Spleen (tissue), 11 donors: ENCODE results near the gene SINHCAF. TPM values are rescaled to one million over a fixed set of nuclear protein-coding genes. Genes with fewer than 3 reads are reported as not detected.

ENCODE experiments used
- DNase-seq: peaks from one replicate; pipeline ENCODE4 v3.0.0-alpha.2; 2020
- H3K27ac ChIP-seq, 8 donors: fragments of 200-600 bp; sonication (generic) in 7 of 8; 1 replicate in 4 of 8; 2 replicates in 4 of 8; pipeline versions ENCODE4 v1.5.0 to v1.8.0; 2016 to 2021; ENCODE audit warnings: inconsistent platforms in 4 of 8, mild to moderate bottlenecking in 4 of 8, moderate library complexity in 1 of 8
- H3K27me3 ChIP-seq, 7 donors: fragments of 200-600 bp; sonication (generic) in 6 of 7; replicated peaks in 1 of 7; 1 replicate in 4 of 7; 2 replicates in 3 of 7; pipeline versions ENCODE4 v1.5.0 to v1.8.0; 2016 to 2021; ENCODE audit warnings: inconsistent platforms in 3 of 7, mild to moderate bottlenecking in 1 of 7
- H3K36me3 ChIP-seq, 6 donors: fragments of 200-600 bp; sonication (generic) in 5 of 6; 1 replicate in 4 of 6; 2 replicates in 2 of 6; pipeline versions ENCODE4 v1.5.0 to v1.8.0; 2016 to 2021; ENCODE audit warnings: inconsistent platforms in 2 of 6
- H3K4me1 ChIP-seq, 6 donors: fragments of 200-600 bp; sonication (generic) in 5 of 6; 1 replicate in 3 of 6; 2 replicates in 3 of 6; pipeline versions ENCODE4 v1.5.0 to v1.8.0; 2016 to 2021; ENCODE audit warnings: inconsistent platforms in 3 of 6
- H3K4me3 ChIP-seq, 8 donors: fragments of 200-600 bp; sonication (generic) in 7 of 8; 1 replicate in 4 of 8; 2 replicates in 4 of 8; pipeline versions ENCODE4 v1.5.0 to v1.8.0; 2016 to 2021; ENCODE audit warnings: inconsistent platforms in 4 of 8, mild to moderate bottlenecking in 4 of 8, moderate library complexity in 2 of 8
- H3K9me3 ChIP-seq, 8 donors: fragments of 200-600 bp; sonication (generic) in 7 of 8; 1 replicate in 4 of 8; 2 replicates in 4 of 8; pipeline versions ENCODE4 v1.5.0 to v1.8.0; 2016 to 2021; ENCODE audit warnings: inconsistent platforms in 4 of 8
- POLR2A ChIP-seq, 3 donors: fragments of 450-650 bp; IDR thresholded peaks; one replicate each; pipeline ENCODE4 v1.5.1; 2017; ENCODE audit warnings: antibody characterized with exemption in 3 of 3, mild to moderate bottlenecking in 1 of 3
- POLR2AphosphoS5 ChIP-seq, 3 donors: sonication (generic); formaldehyde crosslinking; IDR thresholded peaks; one replicate each; pipeline ENCODE4 v1.5.1; 2017; ENCODE audit warnings: antibody characterized with exemption in 3 of 3
- WGBS, 5 donors: extraction: QIAGEN DNeasy Blood & Tissue Kit in 3 of 5; methylation state at CpG; one replicate each; pipeline versions ENCODE4 v1.1.5 to v1.1.7; 2013 to 2018; 5-methylcytosine and 5-hydroxymethylcytosine counted together
- intact Hi-C: fragments of 100-400 bp; cut with DNase I; formaldehyde crosslinking; loops from one replicate; pipeline ENCODE4 v1.15.0; 2023; ENCODE audit warnings: low total_unique reads
- polyA plus RNA-seq, 3 donors: library from polyadenylated mRNA; stranded (reverse); fragments of 200-250 nt; gene quantifications; one replicate each; pipeline ENCODE4 v1.2.1, GENCODE V29; 2013
- total RNA-seq, 7 donors: library from RNA; depleted of rRNA in 3 of 7; stranded (reverse); fragments of >200 nt in 3 of 7; fragmentation: NEBNext Ultra II Directional in 4 of 7; extraction: Animal tissue kit (Norgen Biotek cat#: 25700) in 4 of 7; gene quantifications; one replicate each; pipeline versions ENCODE4 v1.1.0 to v1.2.1, GENCODE V29; 2016 to 2021
- TF ChIP-seq, protein P1 (sequence below), 11 experiments: fragments of 200-600 bp in 7 of 11; fragments of 450-650 bp in 4 of 11; sonication (generic) in 4 of 11; IDR thresholded peaks in 8 of 11; conservative IDR thresholded peaks in 3 of 11; 1 replicate in 7 of 11; 2 replicates in 4 of 11; pipeline versions ENCODE4 v1.4.0 to v1.8.0; 2016 to 2021; ENCODE audit warnings: antibody characterized with exemption in 11 of 11, inconsistent platforms in 4 of 11, mild to moderate bottlenecking in 1 of 11
- donor health status: healthy with polysubstance abuse.
- donor health status: DM: no; HTN: no; CAD: no; lungs with moderate emphysema.
- donor health status: DM: no; HTN: no; CAD: no.
- donor health status: Bipolar disorder and iron deficiency.
- donor health status: healthy.
- donor health status: DM: no; HTN: no; CAD: no.
- donor health status: DM: yes; HTN: yes; CAD: no.

SINHCAF gene
- total and polyA plus RNA-seq, 10 donors, result 28.4 to 121 (median 55.9) TPM

- peaks cover 19 to 59% (median 42%) of the 10 kb centered on the region in 6 donors for H3K4me1 ChIP-seq
- 0% methylated on average over 21 to 81 of the region's 81 CpGs for WGBS, 5 donors
- peak overlapping the region; percentile 50 to 82 (median 72) for H3K4me3 ChIP-seq
- H3K36me3 ChIP-seq, result no peaks in the 10 kb centered on the region
- H3K9me3 ChIP-seq, result no peaks in the 10 kb centered on the region
- TF ChIP-seq POLR2AphosphoS5 (IDR thresholded peaks at IDR 0.05) (peak; percentile 22 to 64 (median 62)), POLR2A (IDR thresholded peaks at IDR 0.05) (no peak)
- TF ChIP-seq, protein P1, sequence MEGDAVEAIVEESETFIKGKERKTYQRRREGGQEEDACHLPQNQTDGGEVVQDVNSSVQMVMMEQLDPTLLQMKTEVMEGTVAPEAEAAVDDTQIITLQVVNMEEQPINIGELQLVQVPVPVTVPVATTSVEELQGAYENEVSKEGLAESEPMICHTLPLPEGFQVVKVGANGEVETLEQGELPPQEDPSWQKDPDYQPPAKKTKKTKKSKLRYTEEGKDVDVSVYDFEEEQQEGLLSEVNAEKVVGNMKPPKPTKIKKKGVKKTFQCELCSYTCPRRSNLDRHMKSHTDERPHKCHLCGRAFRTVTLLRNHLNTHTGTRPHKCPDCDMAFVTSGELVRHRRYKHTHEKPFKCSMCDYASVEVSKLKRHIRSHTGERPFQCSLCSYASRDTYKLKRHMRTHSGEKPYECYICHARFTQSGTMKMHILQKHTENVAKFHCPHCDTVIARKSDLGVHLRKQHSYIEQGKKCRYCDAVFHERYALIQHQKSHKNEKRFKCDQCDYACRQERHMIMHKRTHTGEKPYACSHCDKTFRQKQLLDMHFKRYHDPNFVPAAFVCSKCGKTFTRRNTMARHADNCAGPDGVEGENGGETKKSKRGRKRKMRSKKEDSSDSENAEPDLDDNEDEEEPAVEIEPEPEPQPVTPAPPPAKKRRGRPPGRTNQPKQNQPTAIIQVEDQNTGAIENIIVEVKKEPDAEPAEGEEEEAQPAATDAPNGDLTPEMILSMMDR (IDR thresholded peaks at IDR 0.05 in 8 of 11, conservative IDR thresholded peaks at IDR 0.05 in 3 of 11), result peak in 5 of 11 experiments; percentile 7 to 30 (median 21)
- H3K27me3 ChIP-seq, result no peaks in the 10 kb centered on the region
- intact Hi-C loops, result no loop called here
- peak overlapping the region; percentile 90 to 96 (median 95) for H3K27ac ChIP-seq
- peak; percentile 95 for DNase-seq
These were observed 1.7 kb downstream of the SINHCAF start for GRCh38 chr12:31324116-31324844.

- intact Hi-C loops, result no loop called here
These were observed 2.4 kb downstream of the SINHCAF start for GRCh38 chr12:31323391-31324115.

GRCh38 chr12:31322801-31323207, 3.1 kb downstream of the SINHCAF start:
- no peaks in the 10 kb centered on the region for H3K36me3 ChIP-seq
- TF ChIP-seq POLR2AphosphoS5 (IDR thresholded peaks at IDR 0.05) (no peak), POLR2A (IDR thresholded peaks at IDR 0.05) (no peak)
- TF ChIP-seq, protein P1 (IDR thresholded peaks at IDR 0.05 in 8 of 11, conservative IDR thresholded peaks at IDR 0.05 in 3 of 11), result no peak
- peak overlapping the region in 7 of 8 donors; percentile 29 to 96 (median 95) for H3K27ac ChIP-seq
- peaks cover 33 to 74% (median 56%) of the 10 kb centered on the region in 6 donors for H3K4me1 ChIP-seq
- intact Hi-C loops, result no loop called here
- H3K4me3 ChIP-seq, result peak overlapping the region in 6 of 8 donors; percentile 50 to 74 (median 71)
- no peak for DNase-seq
- 39 to 53% (median 40%) methylated on average over 5 of the region's 5 CpGs for whole genome bisulfite sequencing, 5 donors
- H3K9me3 ChIP-seq, result no peaks in the 10 kb centered on the region
- no peaks in the 10 kb centered on the region for H3K27me3 ChIP-seq

More at GRCh38 chr12:31323391-31324115, 2.4 kb downstream of the SINHCAF start:
- Histone ChIP-seq H3K4me3 (peak overlapping the region; percentile 50 to 82 (median 72)), H3K36me3 (no peaks in the 10 kb centered on the region), H3K4me1 (peaks cover 26 to 66% (median 49%) of the 10 kb centered on the region in 6 donors), H3K27me3 (no peaks in the 10 kb centered on the region), H3K9me3 (no peaks in the 10 kb centered on the region), H3K27ac (peak overlapping the region; percentile 90 to 96 (median 95))
- DNase-seq, result peak; percentile 92
- 3 to 11% (median 4%) methylated on average over 14 to 37 of the region's 37 CpGs for WGBS, 5 donors
- TF ChIP-seq POLR2AphosphoS5 (IDR thresholded peaks at IDR 0.05), result peak; percentile 38 to 67 (median 63)
- TF ChIP-seq, protein P1 (IDR thresholded peaks at IDR 0.05 in 8 of 11, conservative IDR thresholded peaks at IDR 0.05 in 3 of 11), result no peak

DNA sequence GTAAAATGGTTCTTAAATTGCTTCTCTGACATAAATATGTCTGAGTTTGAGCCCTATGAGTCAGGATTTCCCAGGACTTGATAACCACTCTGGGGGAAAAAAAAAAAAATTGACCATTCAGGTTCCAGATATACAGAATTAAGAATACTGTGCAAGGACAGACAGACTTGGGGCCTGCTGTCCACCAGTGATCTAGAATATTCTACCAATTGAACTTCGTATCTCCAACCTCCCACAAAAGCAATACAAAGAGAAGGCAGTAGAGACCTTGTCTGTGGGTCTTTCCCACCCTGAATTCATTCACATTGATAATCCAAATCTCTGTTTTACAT, 4.1 kb downstream of the SINHCAF start:
- 67 to 81% (median 79%) methylated on average over 1 of the region's 1 CpG for WGBS, 5 donors
- intact Hi-C loops, result no loop called here
- H3K27ac ChIP-seq, result no peak overlapping the region
- no peaks in the 10 kb centered on the region for H3K27me3 ChIP-seq
- DNase-seq, result no peak
- TF ChIP-seq, protein P1 (IDR thresholded peaks at IDR 0.05 in 8 of 11, conservative IDR thresholded peaks at IDR 0.05 in 3 of 11), result no peak
- no peak for TF ChIP-seq POLR2AphosphoS5 (IDR thresholded peaks at IDR 0.05)
- no peak for TF ChIP-seq POLR2A (IDR thresholded peaks at IDR 0.05)
- no peaks in the 10 kb centered on the region for H3K36me3 ChIP-seq
- no peaks in the 10 kb centered on the region for H3K9me3 ChIP-seq
- H3K4me1 ChIP-seq, result peaks cover 40 to 76% (median 63%) of the 10 kb centered on the region in 6 donors
- no peak overlapping the region for H3K4me3 ChIP-seq
